Astrocyte of the spinal cord (primary cell): ENCODE results near the gene CHRNA9.

Experiments used
- DNase-seq: peaks from one replicate; pipeline ENCODE4 v3.0.0; 2011; ENCODE audit warnings: low read depth, low spot score
- H3K4me3 ChIP-seq: 2 replicates; pipeline ENCODE4 v1.5.1; 2011; ENCODE audit warnings: low read depth, mild to moderate bottlenecking, low read length, moderate library complexity
- CTCF ChIP-seq: IDR thresholded peaks from 2 replicates; pipeline ENCODE4 v1.5.1; 2012; ENCODE audit warnings: low read depth, mild to moderate bottlenecking, low read length, inconsistent platforms
- in situ Hi-C: cut with HindIII; loops from 2 replicates; pipeline ENCODE4 v1.10.0; 2017; ENCODE audit warnings: low sequenced_read_pairs

Gene CHRNA9

GRCh38 chr4:40337051-40337450 lies 1.9 kb downstream of the CHRNA9 start:
- in situ Hi-C loops = no loop called here
- TF ChIP-seq CTCF = no peak
- DNase-seq = no peak
- H3K4me3 ChIP-seq = no peak overlapping the region

- no peak overlapping the region for H3K4me3 ChIP-seq
- no peak for DNase-seq
- TF ChIP-seq CTCF = no peak
- in situ Hi-C loops = no loop called here
These were observed 2.4 kb downstream of the CHRNA9 start for GRCh38 chr4:40337523-40337922.

- TF ChIP-seq CTCF = no peak
- no peak for DNase-seq
- no peak overlapping the region for H3K4me3 ChIP-seq
- in situ Hi-C loops = no loop called here
These were observed 4.9 kb downstream of the CHRNA9 start for GRCh38 chr4:40340030-40340429.

- TF ChIP-seq CTCF = no peak
- in situ Hi-C loops = no loop called here
- H3K4me3 ChIP-seq = no peak overlapping the region
- no peak for DNase-seq
These were observed 12.3 kb downstream of the CHRNA9 start for GRCh38 chr4:40347472-40347871.

- no peak for DNase-seq
- in situ Hi-C loops = no loop called here
These were observed 12.9 kb downstream of the CHRNA9 start for GRCh38 chr4:40348000-40348399.

GRCh38 chr4:40349561-40350198 lies 14.5 kb downstream of the CHRNA9 start:
- DNase-seq = peak; percentile 16
- H3K4me3 ChIP-seq = no peak overlapping the region
- in situ Hi-C loops = no loop called here
- TF ChIP-seq CTCF = no peak

More at GRCh38 chr4:40348000-40348399, 12.9 kb downstream of the CHRNA9 start:
- H3K4me3 ChIP-seq = no peak overlapping the region
- no peak for TF ChIP-seq CTCF
